ENCODE measurements around the gene KRTAP10-7.

GRCh38 chr21:44643741-44644310 is 43.4 kb downstream of the KRTAP10-7 start:
- no peak for TF ChIP-seq POLR2A (IDR thresholded peaks at IDR 0.05)
- TF ChIP-seq, protein P1, sequence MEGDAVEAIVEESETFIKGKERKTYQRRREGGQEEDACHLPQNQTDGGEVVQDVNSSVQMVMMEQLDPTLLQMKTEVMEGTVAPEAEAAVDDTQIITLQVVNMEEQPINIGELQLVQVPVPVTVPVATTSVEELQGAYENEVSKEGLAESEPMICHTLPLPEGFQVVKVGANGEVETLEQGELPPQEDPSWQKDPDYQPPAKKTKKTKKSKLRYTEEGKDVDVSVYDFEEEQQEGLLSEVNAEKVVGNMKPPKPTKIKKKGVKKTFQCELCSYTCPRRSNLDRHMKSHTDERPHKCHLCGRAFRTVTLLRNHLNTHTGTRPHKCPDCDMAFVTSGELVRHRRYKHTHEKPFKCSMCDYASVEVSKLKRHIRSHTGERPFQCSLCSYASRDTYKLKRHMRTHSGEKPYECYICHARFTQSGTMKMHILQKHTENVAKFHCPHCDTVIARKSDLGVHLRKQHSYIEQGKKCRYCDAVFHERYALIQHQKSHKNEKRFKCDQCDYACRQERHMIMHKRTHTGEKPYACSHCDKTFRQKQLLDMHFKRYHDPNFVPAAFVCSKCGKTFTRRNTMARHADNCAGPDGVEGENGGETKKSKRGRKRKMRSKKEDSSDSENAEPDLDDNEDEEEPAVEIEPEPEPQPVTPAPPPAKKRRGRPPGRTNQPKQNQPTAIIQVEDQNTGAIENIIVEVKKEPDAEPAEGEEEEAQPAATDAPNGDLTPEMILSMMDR (IDR thresholded peaks at IDR 0.05) = no peak
- no peak for TF ChIP-seq POLR2AphosphoS5 (IDR thresholded peaks at IDR 0.05)

Data from prostate gland (tissue), 2 donors.